H9 (cell line): ENCODE data around the gene MLKL. TPM values are rescaled to one million over a fixed set of nuclear protein-coding genes. Genes with fewer than 3 reads are reported as not detected.
A peak's percentile ranks its signal among the peaks of the same experiment; 100 is the strongest.

Experiments
- DNase-seq: peaks from one replicate; pipeline ENCODE4 v3.0.0-alpha.2; 2017
- H2AFZ ChIP-seq: one replicate; pipeline ENCODE4 v1.6.1; 2013; ENCODE audit warnings: mild to moderate bottlenecking, low read length, control low read depth, moderate library complexity
- H2AK5ac ChIP-seq: 2 replicates; pipeline ENCODE4 v1.6.1; 2013; ENCODE audit warnings: low read length, control low read depth, mixed read lengths; ENCODE audit not compliant: insufficient read length
- H2BK120ac ChIP-seq: one replicate; pipeline ENCODE4 v1.6.1; 2013; ENCODE audit warnings: low read depth, mild to moderate bottlenecking, low read length, control low read depth, inconsistent platforms; ENCODE audit not compliant: poor library complexity, severe bottlenecking
- H2BK12ac ChIP-seq: 2 replicates; pipeline ENCODE4 v1.6.1; 2013; ENCODE audit warnings: low read length, control low read depth, mixed read lengths, low read depth; ENCODE audit not compliant: insufficient read length
- H2BK15ac ChIP-seq: 2 replicates; pipeline ENCODE4 v1.6.1; 2013; ENCODE audit warnings: low read depth, low read length, control low read depth
- H2BK20ac ChIP-seq: one replicate; pipeline ENCODE4 v1.6.1; 2013; ENCODE audit warnings: low read depth, mild to moderate bottlenecking, low read length, control low read depth, inconsistent platforms; ENCODE audit not compliant: poor library complexity, severe bottlenecking
- H2BK5ac ChIP-seq: 2 replicates; pipeline ENCODE4 v1.6.1; 2013; ENCODE audit warnings: low read length, control low read depth, mixed read lengths; ENCODE audit not compliant: insufficient read length
- H3K14ac ChIP-seq: 2 replicates; pipeline ENCODE4 v1.6.1; 2013; ENCODE audit warnings: low read length, control low read depth; ENCODE audit not compliant: insufficient read depth
- H3K18ac ChIP-seq: 2 replicates; pipeline ENCODE4 v1.6.1; 2013; ENCODE audit warnings: low read depth, mild to moderate bottlenecking, mixed read lengths, low read length, control low read depth; ENCODE audit not compliant: insufficient read length
- H3K23ac ChIP-seq: 2 replicates; pipeline ENCODE4 v1.6.1; 2013; ENCODE audit warnings: low read length, control low read depth, mixed read lengths, low read depth; ENCODE audit not compliant: insufficient read length
- H3K23me2 ChIP-seq: 2 replicates; pipeline ENCODE4 v1.6.1; 2013; ENCODE audit warnings: low read depth, mild to moderate bottlenecking, mixed read lengths, low read length, control low read depth; ENCODE audit not compliant: insufficient read length, poor library complexity, severe bottlenecking
- H3K27ac ChIP-seq: 2 replicates; pipeline ENCODE4 v1.5.1; 2013; ENCODE audit warnings: low read length, control low read depth, mixed read lengths, low read depth; ENCODE audit not compliant: insufficient read length
- H3K27me3 ChIP-seq: 2 replicates; pipeline ENCODE4 v1.6.1; 2013; ENCODE audit warnings: low read length, control low read depth, inconsistent platforms; ENCODE audit not compliant: insufficient read depth
- H3K4ac ChIP-seq: 2 replicates; pipeline ENCODE4 v1.6.1; 2013; ENCODE audit warnings: low read depth, mild to moderate bottlenecking, control low read depth, inconsistent platforms, low read length, moderate library complexity
- H3K4me1 ChIP-seq: 2 replicates; pipeline ENCODE4 v1.6.1; 2013; ENCODE audit warnings: low read length, control low read depth, inconsistent platforms; ENCODE audit not compliant: insufficient read depth
- H3K4me2 ChIP-seq: 2 replicates; pipeline ENCODE4 v1.6.1; 2013; ENCODE audit warnings: low read length, control low read depth, mixed read lengths; ENCODE audit not compliant: insufficient read length, insufficient read depth
- H3K56ac ChIP-seq: 2 replicates; pipeline ENCODE4 v1.6.1; 2013; ENCODE audit warnings: low read depth, mild to moderate bottlenecking, mixed read lengths, low read length, control low read depth; ENCODE audit not compliant: insufficient read length
- H3K79me1 ChIP-seq: 2 replicates; pipeline ENCODE4 v1.6.1; 2013; ENCODE audit warnings: low read depth, mild to moderate bottlenecking, moderate library complexity, low read length, control low read depth, inconsistent platforms; ENCODE audit not compliant: insufficient read depth, poor library complexity, severe bottlenecking
- H3K79me2 ChIP-seq: 2 replicates; pipeline ENCODE4 v1.6.1; 2013; ENCODE audit warnings: low read length, control low read depth, inconsistent platforms; ENCODE audit not compliant: insufficient read depth
- H3K9ac ChIP-seq: 2 replicates; pipeline ENCODE4 v1.6.1; 2013; ENCODE audit warnings: low read length, control low read depth, mixed read lengths; ENCODE audit not compliant: insufficient read length; ENCODE audit errors: extremely low read depth
- H3K9me3 ChIP-seq: one replicate; pipeline ENCODE4 v1.6.1; 2013; ENCODE audit warnings: low read depth, low read length, inconsistent platforms; ENCODE audit not compliant: control insufficient read depth
- H3T11ph ChIP-seq: one replicate; pipeline ENCODE4 v1.6.1; 2013; ENCODE audit warnings: mild to moderate bottlenecking, low read length, control low read depth, inconsistent platforms
- H4K20me1 ChIP-seq: one replicate; pipeline ENCODE4 v1.6.1; 2013; ENCODE audit not compliant: control insufficient read depth, insufficient read length, insufficient read depth
- H4K5ac ChIP-seq: 2 replicates; pipeline ENCODE4 v1.6.1; 2013; ENCODE audit warnings: low read depth, mild to moderate bottlenecking, mixed read lengths, low read length, control low read depth; ENCODE audit not compliant: insufficient read length
- H4K8ac ChIP-seq: replicated peaks from 2 replicates; pipeline ENCODE4 v1.6.1; 2013; ENCODE audit warnings: low read length, control low read depth, mixed read lengths, low read depth; ENCODE audit not compliant: insufficient read length
- H4K91ac ChIP-seq: 2 replicates; pipeline ENCODE4 v1.6.1; 2013; ENCODE audit warnings: low read depth, mild to moderate bottlenecking, moderate library complexity, mixed read lengths, low read length, control low read depth; ENCODE audit not compliant: insufficient read length
- H3K27ac Mint-ChIP-seq, 3 experiments: 2 replicates in 2 of 3; 3 replicates in 1 of 3; pipeline ENCODE4 v1.8.0; 2020 to 2021; ENCODE audit warnings: mixed read lengths in 3 of 3, mild to moderate bottlenecking in 1 of 3, moderate library complexity in 1 of 3
- H3K27me3 Mint-ChIP-seq: 2 replicates; pipeline ENCODE4 v1.8.0; 2021; ENCODE audit warnings: low read depth, mild to moderate bottlenecking, moderate library complexity, mixed read lengths
- H3K36me3 Mint-ChIP-seq, 3 experiments: 2 replicates in 2 of 3; 3 replicates in 1 of 3; pipeline ENCODE4 v1.8.0; 2020 to 2021; ENCODE audit warnings: low read depth in 3 of 3, mixed read lengths in 3 of 3; ENCODE audit not compliant: insufficient read depth in 1 of 3
- H3K4me1 Mint-ChIP-seq, 2 experiments: 2 replicates each; pipeline ENCODE4 v1.8.0; 2020; ENCODE audit warnings: mixed read lengths in 2 of 2
- H3K4me3 Mint-ChIP-seq, 2 experiments: 2 replicates in 1 of 2; 3 replicates in 1 of 2; pipeline ENCODE4 v1.8.0; 2020 to 2021; ENCODE audit warnings: mild to moderate bottlenecking in 2 of 2, mixed read lengths in 2 of 2, moderate library complexity in 1 of 2
- H3K9me3 Mint-ChIP-seq, 2 experiments: 2 replicates in 1 of 2; 3 replicates in 1 of 2; pipeline ENCODE4 v1.8.0; 2020; ENCODE audit warnings: mild to moderate bottlenecking in 2 of 2, mixed read lengths in 2 of 2, moderate library complexity in 1 of 2
- CTCF ChIP-seq: fragments of 200-600 bp; sonication (generic); conservative IDR thresholded peaks from 3 replicates; pipeline ENCODE4 v1.8.0; 2021; ENCODE audit warnings: antibody characterized with exemption, mild to moderate bottlenecking
- WGBS: extraction: QIAGEN DNeasy Blood & Tissue Kit; methylation state at CpG from one replicate; pipeline ENCODE4 v1.1.7; 2013; ENCODE audit warnings: missing lambda C conversion rate, low lambda C conversion rate, mixed read lengths; ENCODE audit not compliant: insufficient read length; ENCODE audit errors: extremely low coverage; 5-methylcytosine and 5-hydroxymethylcytosine counted together
- total RNA-seq: library from RNA; stranded (reverse); gene quantifications from 2 replicates; pipeline ENCODE4 v1.2.1, GENCODE V29; 2021

The MLKL gene
- total RNA-seq, 1 experiment from 2014 or later = 0.37 TPM

DNA sequence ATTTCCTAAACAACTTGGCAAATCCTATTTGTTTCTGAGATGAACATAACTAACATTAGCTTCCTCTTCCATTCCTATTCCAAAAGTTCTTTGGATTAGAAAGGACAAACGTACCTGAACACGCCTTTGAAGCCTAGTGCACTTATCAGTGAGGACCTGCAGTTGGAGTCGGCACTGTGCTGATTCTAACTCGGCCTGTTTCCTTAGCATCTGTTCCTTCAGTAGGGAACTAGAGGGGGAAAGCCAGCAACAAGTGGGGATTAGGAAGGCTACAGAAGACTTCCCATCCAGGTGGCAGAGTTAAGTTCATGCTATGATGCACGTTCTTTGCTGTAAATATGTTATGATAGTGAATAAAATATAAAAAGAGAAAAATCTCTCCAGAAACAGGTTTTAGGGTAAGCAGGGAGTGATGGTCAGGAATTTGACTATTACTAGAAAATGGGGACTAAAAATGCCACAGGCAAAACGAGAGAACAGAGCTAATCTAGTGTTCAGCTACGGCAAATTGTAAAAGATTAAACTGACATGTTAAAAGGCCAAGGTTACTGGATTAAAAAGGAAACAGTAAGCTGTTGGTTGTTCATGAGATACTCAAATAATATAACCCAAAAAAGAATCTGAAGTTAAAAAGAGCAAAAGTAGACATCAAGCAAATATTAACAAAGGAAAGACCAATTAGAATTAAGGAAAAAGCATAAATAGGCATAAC, 62.8 kb downstream of the MLKL start:
- H4K8ac ChIP-seq = no peak overlapping the region
- WGBS = no CpG with 5 or more reads among the region's 7 CpGs
- peaks cover 23 to 86% (median 69%) of the 10 kb centered on the region in 3 experiments; a peak in 6 of 7 replicates for H3K36me3 Mint-ChIP-seq
- no peak overlapping the region for H2AK5ac ChIP-seq
- H2BK5ac ChIP-seq = no peak overlapping the region
- no peaks in the 10 kb centered on the region for H3K9me3 ChIP-seq
- H2BK120ac ChIP-seq = no peak overlapping the region
- H3K14ac ChIP-seq = no peak overlapping the region
- H3K4me1 ChIP-seq = no peaks in the 10 kb centered on the region
- no peaks in the 10 kb centered on the region for H3K27me3 ChIP-seq
- no peak overlapping the region for H3K23ac ChIP-seq
- no peak overlapping the region for H4K5ac ChIP-seq
- H2BK15ac ChIP-seq = no peak overlapping the region
- H3K18ac ChIP-seq = no peak overlapping the region
- H3K9ac ChIP-seq = no peak overlapping the region
- TF ChIP-seq CTCF = no peak
- no peak overlapping the region for H3T11ph ChIP-seq
- H4K91ac ChIP-seq = no peak overlapping the region
- no peak overlapping the region for H2AFZ ChIP-seq
- no peaks in the 10 kb centered on the region for H3K79me2 ChIP-seq
- H4K20me1 ChIP-seq = no peaks in the 10 kb centered on the region
- H3K4me2 ChIP-seq = no peak overlapping the region
- H2BK12ac ChIP-seq = no peak overlapping the region
- H2BK20ac ChIP-seq = no peak overlapping the region
- no peaks in the 10 kb centered on the region for H3K79me1 ChIP-seq
- no peaks in the 10 kb centered on the region for H3K9me3 Mint-ChIP-seq
- 0 out of 7 replicates have a peak overlapping the region, but pooled peaks of 1 of the 3 experiments have one; percentile 12 for H3K27ac Mint-ChIP-seq
- no peaks in the 10 kb centered on the region for H3K23me2 ChIP-seq
- H3K4ac ChIP-seq = no peak overlapping the region
- H3K27me3 Mint-ChIP-seq = no peaks in the 10 kb centered on the region
- no peak overlapping the region for H3K27ac ChIP-seq
- H3K4me3 Mint-ChIP-seq = no peak overlapping the region
- no peaks in the 10 kb centered on the region for H3K4me1 Mint-ChIP-seq
- H3K56ac ChIP-seq = no peak overlapping the region
- DNase-seq = no peak
